HTR-8/SVneo (cell line): ENCODE data around the gene RENBP.

ENCODE experiments used
- DNase-seq: peaks from one replicate; pipeline ENCODE4 v3.0.0; 2011; ENCODE audit warnings: low spot score, mixed read lengths; ENCODE audit not compliant: insufficient read length
- FAIRE-seq: peaks from 2 replicates; lab custom pipeline; 2011; peaks lifted over from hg19 to GRCh38; lab: Jason Lieb, UNC

Gene RENBP

GRCh38 chrX:153971450-153972367 lies 27.3 kb upstream of the RENBP start, which contains the start of gene HCFC1:
TSS of gene HCFC1 (minus strand) at chrX:153971818. CDS start at chrX:153970840, 978 bp downstream.
- FAIRE-seq: no peak
- peak; percentile 59 for DNase-seq

GRCh38 chrX:153971124-153971449 lies 26.6 kb upstream of the RENBP start:
- FAIRE-seq (no peak), DNase-seq (peak; percentile 64)

GRCh38 chrX:153970357-153971123 lies 26.1 kb upstream of the RENBP start:
- no peak for FAIRE-seq
- DNase-seq: peak; percentile 10

- FAIRE-seq: no peak
Measured at GRCh38 chrX:153969904-153970356, 25.5 kb upstream of the RENBP start.

GRCh38 chrX:153969125-153969903 lies 24.9 kb upstream of the RENBP start:
- FAIRE-seq (no peak), DNase-seq (no peak)

More at GRCh38 chrX:153969904-153970356, 25.5 kb upstream of the RENBP start:
- DNase-seq: no peak

GRCh38 chrX:153968754-153969124 lies 24.3 kb upstream of the RENBP start:
- FAIRE-seq: no peak

GRCh38 chrX:153968255-153968654 lies 23.8 kb upstream of the RENBP start:
- DNase-seq (no peak), FAIRE-seq (no peak)

More at GRCh38 chrX:153968754-153969124, 24.3 kb upstream of the RENBP start:
- no peak for DNase-seq

GRCh38 chrX:153967536-153968224 lies 23.2 kb upstream of the RENBP start:
- DNase-seq (no peak), FAIRE-seq (no peak)

GRCh38 chrX:153966841-153967535 lies 22.5 kb upstream of the RENBP start:
- FAIRE-seq: no peak
- DNase-seq: no peak

GRCh38 chrX:153966283-153966688 lies 21.8 kb upstream of the RENBP start:
- FAIRE-seq: no peak
- no peak for DNase-seq

GRCh38 chrX:153965406-153965805 lies 21.0 kb upstream of the RENBP start:
- DNase-seq (no peak), FAIRE-seq (no peak)

GRCh38 chrX:153964105-153964504 lies 19.7 kb upstream of the RENBP start:
- no peak for DNase-seq

GRCh38 chrX:153963546-153963945 lies 19.1 kb upstream of the RENBP start:
- DNase-seq: no peak
- FAIRE-seq: no peak

More at GRCh38 chrX:153964105-153964504, 19.7 kb upstream of the RENBP start:
- no peak for FAIRE-seq

GRCh38 chrX:153961292-153961691 lies 16.8 kb upstream of the RENBP start:
- FAIRE-seq (no peak), DNase-seq (no peak)

GRCh38 chrX:153960786-153961185 lies 16.3 kb upstream of the RENBP start:
- DNase-seq (no peak), FAIRE-seq (no peak)

GRCh38 chrX:153960077-153960476 lies 15.6 kb upstream of the RENBP start:
- FAIRE-seq (no peak), DNase-seq (no peak)

- no peak for FAIRE-seq
- no peak for DNase-seq
Measured at GRCh38 chrX:153959649-153960048, 15.2 kb upstream of the RENBP start.

- FAIRE-seq: no peak
- no peak for DNase-seq
Measured at GRCh38 chrX:153958605-153959004, 14.2 kb upstream of the RENBP start.

- DNase-seq: no peak
- no peak for FAIRE-seq
Measured at GRCh38 chrX:153957224-153957623, 12.8 kb upstream of the RENBP start.
